H1 (cell line): ENCODE measurements around the gene TMEM221. TPM values are rescaled to one million over a fixed set of nuclear protein-coding genes. Genes with fewer than 3 reads are reported as not detected.
A peak's percentile ranks its signal among the peaks of the same experiment; 100 is the strongest.

ENCODE experiments used
- ASH2L ChIP-seq: fragments of 200-600, 300-600 bp; sonication (generic); IDR thresholded peaks from one replicate; pipeline ENCODE4 v1.7.1; 2017; ENCODE audit warnings: low read length
- BACH1 ChIP-seq: IDR thresholded peaks from 2 replicates; pipeline ENCODE4 v1.6.1; 2012; ENCODE audit warnings: low read length, improper control_type of control experiment
- CBX8 ChIP-seq: fragments of 300-800, 300-1000 bp; sonication (generic); IDR thresholded peaks from 2 replicates; pipeline ENCODE4 v1.7.1; 2016; ENCODE audit warnings: low read depth, low read length, borderline replicate concordance
- CREB1 ChIP-seq: IDR thresholded peaks from 2 replicates; pipeline ENCODE4 v1.6.1; 2012; ENCODE audit warnings: inconsistent platforms
- HDAC2 ChIP-seq, 2 experiments: fragments of 300-600 bp in 1 of 2; sonication (generic) in 1 of 2; IDR thresholded peaks; 2 replicates each; pipeline ENCODE4 v1.6.1; 2011 to 2012; ENCODE audit warnings: low read depth in 2 of 2, low read length in 2 of 2, mild to moderate bottlenecking in 2 of 2, moderate library complexity in 2 of 2, borderline replicate concordance in 1 of 2, inconsistent platforms in 1 of 2
- JUN ChIP-seq: IDR thresholded peaks from 2 replicates; pipeline ENCODE4 v1.6.1; 2011; ENCODE audit warnings: low read depth, mild to moderate bottlenecking, improper control_type of control experiment, low read length
- KDM1A ChIP-seq: fragments of 200-600, 300-600 bp; sonication (generic); IDR thresholded peaks from 2 replicates; pipeline ENCODE4 v1.7.1; 2016; ENCODE audit warnings: mild to moderate bottlenecking, low read length, borderline replicate concordance
- KDM4A ChIP-seq: IDR thresholded peaks from one replicate; pipeline ENCODE4 v1.7.1; 2012; ENCODE audit warnings: low read depth, mild to moderate bottlenecking, moderate library complexity, low read length, inconsistent platforms; ENCODE audit not compliant: severe bottlenecking
- MAFK ChIP-seq: IDR thresholded peaks from 2 replicates; pipeline ENCODE4 v1.6.1; 2012; ENCODE audit warnings: low read depth, mild to moderate bottlenecking, improper control_type of control experiment, low read length
- NANOG ChIP-seq: IDR thresholded peaks from 2 replicates; pipeline ENCODE4 v1.6.1; 2011; ENCODE audit warnings: low read length, low read depth, mild to moderate bottlenecking, inconsistent platforms; ENCODE audit not compliant: insufficient read depth, poor library complexity, severe bottlenecking
- PHF8 ChIP-seq: fragments of 200-600 bp; sonication (generic); conservative IDR thresholded peaks from 2 replicates; pipeline ENCODE4 v1.7.1; 2012; ENCODE audit warnings: low read depth, mild to moderate bottlenecking, inconsistent platforms, low read length, moderate library complexity
- POLR2A ChIP-seq, 2 experiments: IDR thresholded peaks; 1 replicate in 1 of 2; 2 replicates in 1 of 2; pipeline ENCODE4 v1.6.1; 2011; ENCODE audit warnings: low read depth in 2 of 2, low read length in 2 of 2, mild to moderate bottlenecking in 2 of 2; ENCODE audit errors: control extremely low read depth in 1 of 2
- POU5F1 ChIP-seq: IDR thresholded peaks from 2 replicates; pipeline ENCODE4 v1.6.1; 2011; ENCODE audit warnings: low read depth, mild to moderate bottlenecking, low read length, moderate library complexity
- RBBP5 ChIP-seq: IDR thresholded peaks from 2 replicates; pipeline ENCODE4 v1.7.1; 2012; ENCODE audit warnings: low read depth, mild to moderate bottlenecking, inconsistent platforms, low read length, moderate library complexity, borderline replicate concordance
- RNF2 ChIP-seq: fragments of 200-900, 300-1000 bp; sonication (generic); IDR thresholded peaks from 2 replicates; pipeline ENCODE4 v1.7.1; 2016; ENCODE audit warnings: borderline replicate concordance, low read depth, mild to moderate bottlenecking, antibody characterized with exemption, low read length; ENCODE audit not compliant: poor library complexity, severe bottlenecking; ENCODE audit errors: missing control alignments
- TAF1 ChIP-seq: IDR thresholded peaks from 2 replicates; pipeline ENCODE4 v1.6.1; 2011; ENCODE audit warnings: mild to moderate bottlenecking, low read depth, low read length
- polyA plus RNA-seq, 7 experiments: library from polyadenylated mRNA; depleted of rRNA in 3 of 7; stranded (reverse) in 5 of 7; unstranded in 2 of 7; fragments of >200 nt in 5 of 7; fragments of 200-250 nt in 2 of 7; gene quantifications; 1 replicate in 5 of 7; 2 replicates in 1 of 7; 4 replicates in 1 of 7; pipeline versions ENCODE4 v1.2.1 to v1.2.3, GENCODE V29; 2011 to 2013; ENCODE audit warnings: missing spikeins in 2 of 7, mixed read lengths in 2 of 7
- total RNA-seq: library from RNA; stranded (reverse); fragmentation: NEBNext Ultra II Directional; extraction: Animal tissue kit (Norgen Biotek cat#: 25700); gene quantifications from 2 replicates; pipeline ENCODE4 v1.2.1, GENCODE V29; 2021
- TF ChIP-seq, protein P1 (sequence below): IDR thresholded peaks from 2 replicates; pipeline ENCODE4 v1.6.1; 2012; ENCODE audit warnings: inconsistent platforms

Gene TMEM221
- total and polyA plus RNA-seq, 2 of the 8 experiments (the other 6 are each of a cell fraction or from before 2014, with no cell fraction given): 1.4 to 2.0 TPM

DNA sequence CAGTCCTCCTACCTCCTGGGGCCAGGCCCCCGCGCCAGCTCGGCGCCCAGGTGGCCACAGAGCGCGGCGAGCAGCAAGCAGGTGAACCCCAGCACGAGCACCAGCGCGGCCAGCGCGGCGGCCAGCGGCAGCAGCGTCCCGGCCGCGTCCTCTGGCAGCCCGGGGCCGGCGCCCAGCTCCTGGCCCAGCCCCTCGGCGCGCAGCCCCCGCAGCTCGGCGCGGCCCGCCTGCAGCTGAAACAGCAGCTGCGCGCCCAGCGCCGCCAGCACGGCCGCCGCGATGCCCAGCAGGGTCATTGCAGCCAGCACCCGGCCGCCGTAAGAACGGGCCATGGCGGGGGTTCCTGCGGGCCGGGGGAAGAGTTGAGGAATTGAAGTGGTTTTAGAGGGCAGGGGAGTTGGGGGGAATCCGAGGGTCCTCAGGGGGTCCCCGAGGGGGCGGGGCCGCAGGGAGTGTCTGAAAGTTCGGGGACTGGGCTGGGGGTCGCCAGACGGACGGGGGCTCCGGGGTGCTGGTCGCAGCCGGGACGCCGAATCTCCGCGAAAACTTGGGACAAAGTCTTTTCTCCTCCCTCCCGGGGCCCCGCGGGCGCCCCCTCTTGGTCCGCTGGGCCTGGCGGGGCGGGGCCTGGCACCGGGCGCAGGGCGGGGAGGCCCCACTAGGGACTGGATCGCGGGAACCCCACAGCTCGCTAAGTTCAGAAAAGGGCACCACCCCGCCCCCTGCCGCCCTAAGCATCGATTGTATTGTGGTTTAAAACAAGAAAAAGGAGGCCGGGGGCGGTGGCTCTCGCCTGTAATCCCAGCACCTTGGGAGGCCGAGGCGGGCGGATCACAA lies at the start of gene TMEM221 (continued):
- TF ChIP-seq, protein P1, sequence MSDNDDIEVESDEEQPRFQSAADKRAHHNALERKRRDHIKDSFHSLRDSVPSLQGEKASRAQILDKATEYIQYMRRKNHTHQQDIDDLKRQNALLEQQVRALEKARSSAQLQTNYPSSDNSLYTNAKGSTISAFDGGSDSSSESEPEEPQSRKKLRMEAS: 0 out of 2 replicates have a peak, but pooled peaks have one; percentile 5
- TF ChIP-seq CBX8 (no peak), BACH1 (peak; percentile 88), KDM1A (no peak), RBBP5 (0 out of 2 replicates have a peak, but pooled peaks have one; percentile 26), HDAC2 (IDR thresholded peaks at IDR 0.05; ENCODE audit: borderline replicate concordance in 1 of 2, low read depth in 2 of 2, low read length in 2 of 2) (peak in 1 of 2 experiments; percentile 85; a peak in 1 of 4 replicates), KDM4A (no peak), POLR2A (IDR thresholded peaks at IDR 0.05; ENCODE audit: control extremely low read depth in 1 of 2, low read depth in 2 of 2, low read length in 2 of 2) (peak in 1 of 2 experiments; percentile 57; a peak in 1 of 3 replicates), TAF1 (0 out of 2 replicates have a peak, but pooled peaks have one; percentile 30), JUN (no peak), MAFK (no peak), ASH2L (peak; percentile 42), POU5F1 (no peak), CREB1 (no peak), NANOG (no peak), PHF8 (peak; percentile 60; the same call in 1 of the 2 replicates), RNF2 (no peak)
